Prostate gland (tissue), 2 donors: Measurements from ENCODE around the gene MDGA2.

Source experiments
- CTCF ChIP-seq, 4 experiments: fragments of 200-600 bp in 2 of 4; fragments of 450-650 bp in 2 of 4; sonication (generic) in 2 of 4; IDR thresholded peaks; 1 replicate in 3 of 4; 2 replicates in 1 of 4; pipeline ENCODE4 v1.5.1; 2016 to 2019; ENCODE audit warnings: antibody characterized with exemption in 4 of 4, mild to moderate bottlenecking in 2 of 4, moderate library complexity in 2 of 4
- POLR2AphosphoS5 ChIP-seq: sonication (generic); formaldehyde crosslinking; IDR thresholded peaks from one replicate; pipeline ENCODE4 v1.6.1; 2017; ENCODE audit warnings: antibody characterized with exemption

DNA sequence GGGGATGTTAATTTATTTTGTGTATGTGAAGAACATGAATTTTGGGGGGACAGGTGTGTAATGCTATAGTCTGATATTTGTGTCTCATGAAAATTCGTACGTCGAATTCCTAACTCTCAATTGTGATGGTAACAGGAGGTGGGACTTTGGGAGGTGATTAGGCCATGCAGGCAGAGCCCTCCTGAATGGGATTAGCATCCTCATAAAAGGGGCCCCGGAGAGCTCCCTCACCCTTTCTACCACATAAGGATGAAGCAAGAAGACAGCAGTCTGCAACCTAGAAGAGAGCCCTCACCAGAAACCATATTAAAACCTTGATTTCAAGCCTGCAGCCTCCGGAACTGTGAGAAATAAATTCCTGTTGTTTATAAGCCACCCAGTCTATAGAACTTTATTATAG lies 165.4 kb downstream of the MDGA2 start:
- TF ChIP-seq POLR2AphosphoS5: no peak
- no peak for TF ChIP-seq CTCF (IDR thresholded peaks at IDR 0.05)
